NCI-H460 (cell line): ENCODE measurements around the gene PKP1. TPM values are rescaled to one million over a fixed set of nuclear protein-coding genes. Genes with fewer than 3 reads are reported as not detected.

Experiments used
- DNase-seq: peaks from one replicate; pipeline ENCODE4 v3.0.0-alpha.2; 2016; ENCODE audit warnings: low read depth; ENCODE audit errors: extremely low read depth
- total RNA-seq: library from RNA; depleted of rRNA; stranded (reverse); fragments of >200 nt; shearing (Covaris generic); gene quantifications from 2 replicates; pipeline ENCODE4 v1.2.3, GENCODE V29; 2014

The PKP1 gene
- total RNA-seq, 1 experiment from 2014 or later, result 0.07 TPM

- DNase-seq, result peak; percentile 56
Measured at GRCh38 chr1:201348211-201348566, 64.9 kb downstream of the PKP1 start.

GRCh38 chr1:201349092-201349491 lies 65.8 kb downstream of the PKP1 start:
- no peak for DNase-seq

GRCh38 chr1:201350361-201350725 lies 67.0 kb downstream of the PKP1 start:
- DNase-seq, result no peak

- DNase-seq, result no peak
Measured at GRCh38 chr1:201350884-201351283, 67.6 kb downstream of the PKP1 start.

GRCh38 chr1:201351617-201352016 lies 68.3 kb downstream of the PKP1 start:
- no peak for DNase-seq

- no peak for DNase-seq
Measured at GRCh38 chr1:201353186-201353940, 70.1 kb downstream of the PKP1 start.

- DNase-seq, result no peak
Measured at GRCh38 chr1:201354151-201354900, 71.0 kb downstream of the PKP1 start.

GRCh38 chr1:201354901-201355295 lies 71.6 kb downstream of the PKP1 start:
- no peak for DNase-seq

GRCh38 chr1:201355471-201355870 lies 72.2 kb downstream of the PKP1 start:
- no peak for DNase-seq

- DNase-seq, result no peak
Measured at GRCh38 chr1:201356236-201356635, 72.9 kb downstream of the PKP1 start.

GRCh38 chr1:201356701-201357100 lies 73.4 kb downstream of the PKP1 start:
- DNase-seq, result no peak

GRCh38 chr1:201357211-201357610 lies 73.9 kb downstream of the PKP1 start:
- no peak for DNase-seq

- no peak for DNase-seq
Measured at GRCh38 chr1:201357636-201358348, 74.5 kb downstream of the PKP1 start.

- DNase-seq, result no peak
Measured at GRCh38 chr1:201358596-201358995, 75.3 kb downstream of the PKP1 start.

GRCh38 chr1:201359031-201359872 lies 75.9 kb downstream of the PKP1 start:
- DNase-seq, result no peak

GRCh38 chr1:201359873-201360210 lies 76.5 kb downstream of the PKP1 start:
- DNase-seq, result no peak

- no peak for DNase-seq
Measured at GRCh38 chr1:201360486-201360885, 77.2 kb downstream of the PKP1 start.

- DNase-seq, result no peak
Measured at GRCh38 chr1:201360901-201361651, 77.8 kb downstream of the PKP1 start.

GRCh38 chr1:201361652-201362504 lies 78.6 kb downstream of the PKP1 start:
- peak; percentile 68 for DNase-seq
